SIG-M5 (cell line): Measurements from ENCODE around the gene FAM72B.
A peak's percentile ranks its signal among the peaks of the same experiment; 100 is the strongest.
"Not testable (repeated sequence)": the region's sequence is repeated elsewhere in the genome, so short reads cannot be mapped to it uniquely, and the experiment has no call there.

Experiments
- DNase-seq: peaks from one replicate; lab custom pipeline; 2025; lab: John Stamatoyannopoulos, UW

Gene FAM72B

GRCh38 chr1:121184290-121185127, at the start of gene FAM72B, which contains the start of gene SRGAP2C:
FAM72B (minus strand) TSS chr1:121184340; CDS start chr1:121183489, 851 bp downstream.
SRGAP2C (plus strand) TSS chr1:121184975; CDS start chr1:121187447, 2,472 bp downstream.
- DNase-seq: peak; percentile 96

DNA sequence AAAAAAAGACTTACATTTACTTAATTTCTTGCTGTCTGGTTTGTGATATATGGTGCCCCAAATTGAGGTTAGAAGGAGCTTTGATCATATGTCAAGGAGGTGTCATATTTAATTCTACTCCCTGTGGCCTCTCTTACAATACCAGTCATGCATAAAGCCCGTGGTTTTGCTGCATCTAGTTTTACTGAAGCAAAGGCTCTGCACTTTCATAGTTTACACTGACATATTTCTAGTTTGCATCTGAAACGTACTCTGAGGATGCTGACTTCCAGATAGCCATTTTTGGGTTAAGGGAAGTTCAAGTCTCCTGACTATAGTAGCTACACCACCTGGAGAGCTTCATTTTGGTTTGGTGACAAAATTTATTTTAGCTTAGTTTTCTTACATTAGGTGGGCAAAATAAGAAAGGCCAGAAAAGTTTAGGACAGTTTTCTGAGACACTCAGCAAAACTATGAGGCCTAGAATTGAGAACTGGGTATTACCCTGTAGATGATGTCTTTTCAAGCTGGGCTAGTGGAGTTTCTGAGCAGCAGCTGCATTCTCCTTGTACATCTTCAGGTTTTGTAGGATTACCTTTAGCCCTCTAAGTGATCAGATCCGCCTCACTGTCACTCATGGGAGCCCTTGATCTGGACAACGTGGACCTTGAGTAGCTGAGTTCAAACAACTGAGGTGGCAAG, 48.4 kb upstream of the FAM72B start:
- not testable (repeated sequence) for DNase-seq

DNA sequence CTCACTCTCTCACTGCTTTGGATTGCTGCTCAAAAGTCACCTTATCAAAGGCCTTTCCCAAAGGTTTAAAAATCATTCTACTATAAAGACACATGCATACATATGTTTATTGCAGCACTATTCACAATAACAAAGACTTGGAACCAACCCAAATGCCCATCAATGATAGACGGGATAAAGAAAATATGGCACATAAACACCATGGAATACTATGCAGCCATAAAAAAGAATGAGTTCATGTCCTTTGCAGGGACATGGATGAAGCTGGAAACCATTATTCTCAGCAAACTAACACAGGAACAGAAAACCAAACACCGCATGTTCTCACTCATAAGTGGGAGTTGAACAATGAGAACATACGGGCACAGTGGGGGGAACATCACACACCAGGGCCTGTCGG, 46.5 kb upstream of the FAM72B start:
- DNase-seq: not testable (repeated sequence)

- not testable (repeated sequence) for DNase-seq
Measured at GRCh38 chr1:121227544-121228330, 43.6 kb upstream of the FAM72B start.

DNA sequence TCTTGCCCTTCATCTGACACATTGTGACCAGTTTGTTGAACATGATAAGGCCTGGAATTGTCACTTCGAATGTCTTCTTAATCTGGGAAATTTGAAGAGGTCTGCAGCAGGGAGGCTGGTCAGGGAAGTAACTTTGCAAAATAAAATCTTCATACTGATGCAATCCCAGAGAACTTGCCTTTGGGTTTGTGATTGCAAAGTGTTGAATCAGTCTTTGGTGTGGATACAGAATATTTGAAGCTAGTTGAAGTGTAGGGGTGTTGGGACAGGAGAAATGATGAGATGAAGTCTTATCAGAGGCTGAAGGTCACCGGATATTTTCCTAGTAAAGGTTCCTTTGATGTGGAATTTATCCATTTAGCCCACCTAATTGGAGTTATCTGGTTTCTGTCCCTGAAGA, 42.8 kb upstream of the FAM72B start:
- not testable (repeated sequence) for DNase-seq

GRCh38 chr1:121226295-121226904, 42.3 kb upstream of the FAM72B start:
- DNase-seq: not testable (repeated sequence)

DNA sequence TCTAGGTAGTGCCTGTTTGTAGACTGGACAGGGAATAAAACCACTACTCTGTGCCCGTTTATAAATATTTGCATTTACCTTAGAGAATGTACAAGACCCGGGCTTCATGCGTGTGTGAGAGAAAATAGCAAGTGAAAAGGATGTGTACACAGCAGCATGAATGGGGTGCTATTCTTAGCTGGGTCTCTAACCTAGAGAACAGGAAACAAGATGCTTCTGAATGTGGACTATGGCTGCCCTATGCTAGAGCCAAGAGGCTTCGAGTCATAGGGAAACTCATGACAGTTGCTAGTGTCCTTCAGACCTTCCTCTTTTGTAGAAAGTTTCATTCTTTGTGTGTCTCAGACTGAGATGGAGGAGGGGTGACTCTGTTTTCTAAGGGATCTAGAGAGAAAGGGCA, 40.6 kb upstream of the FAM72B start:
- DNase-seq: not testable (repeated sequence)

DNA sequence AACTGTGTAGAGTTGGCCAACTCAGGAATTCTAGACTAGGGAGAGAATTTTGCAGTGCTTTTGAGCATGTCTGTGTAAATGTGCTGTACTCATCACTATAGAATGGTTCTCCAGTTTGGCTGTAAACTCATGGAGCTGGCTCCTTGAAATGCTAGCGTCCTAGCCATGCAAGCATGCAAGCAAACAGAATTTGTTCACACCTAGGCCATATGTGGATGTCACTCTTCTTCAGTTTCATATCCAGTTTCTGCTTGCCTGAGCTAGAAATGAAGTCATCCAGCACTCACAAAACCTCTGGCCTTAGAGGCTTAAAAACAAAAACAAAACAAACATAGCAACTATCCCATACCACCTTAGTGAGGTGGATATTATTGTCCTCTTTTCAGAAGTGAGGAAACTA, 37.6 kb upstream of the FAM72B start:
- not testable (repeated sequence) for DNase-seq

- DNase-seq: not testable (repeated sequence)
Measured at GRCh38 chr1:121216676-121217075, 32.5 kb upstream of the FAM72B start.

- not testable (repeated sequence) for DNase-seq
Measured at GRCh38 chr1:121215699-121216417, 31.7 kb upstream of the FAM72B start.

- not testable (repeated sequence) for DNase-seq
Measured at GRCh38 chr1:121214544-121215156, 30.5 kb upstream of the FAM72B start.

- not testable (repeated sequence) for DNase-seq
Measured at GRCh38 chr1:121213491-121213890, 29.4 kb upstream of the FAM72B start.

DNA sequence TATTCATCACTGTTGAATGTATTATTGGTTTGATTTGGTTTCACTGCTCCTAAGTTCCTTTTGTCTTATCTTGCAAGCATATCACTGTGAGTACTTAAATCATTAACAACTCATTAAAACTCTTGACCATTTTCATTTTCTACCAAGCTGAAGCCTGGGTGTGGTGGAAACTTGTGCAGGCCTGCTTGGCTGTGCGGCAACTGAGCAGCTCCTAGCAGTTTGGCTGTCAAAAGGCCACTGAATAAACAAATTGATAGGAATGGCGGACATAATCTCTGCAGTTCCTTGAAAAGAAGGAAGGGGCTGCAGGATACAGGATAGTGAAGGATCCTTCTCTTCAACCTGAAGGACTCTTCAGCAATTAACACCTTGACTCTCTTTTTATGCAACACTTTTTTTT, 26.6 kb upstream of the FAM72B start:
- DNase-seq: not testable (repeated sequence)

GRCh38 chr1:121208375-121208774, 24.2 kb upstream of the FAM72B start:
- DNase-seq: not testable (repeated sequence)

DNA sequence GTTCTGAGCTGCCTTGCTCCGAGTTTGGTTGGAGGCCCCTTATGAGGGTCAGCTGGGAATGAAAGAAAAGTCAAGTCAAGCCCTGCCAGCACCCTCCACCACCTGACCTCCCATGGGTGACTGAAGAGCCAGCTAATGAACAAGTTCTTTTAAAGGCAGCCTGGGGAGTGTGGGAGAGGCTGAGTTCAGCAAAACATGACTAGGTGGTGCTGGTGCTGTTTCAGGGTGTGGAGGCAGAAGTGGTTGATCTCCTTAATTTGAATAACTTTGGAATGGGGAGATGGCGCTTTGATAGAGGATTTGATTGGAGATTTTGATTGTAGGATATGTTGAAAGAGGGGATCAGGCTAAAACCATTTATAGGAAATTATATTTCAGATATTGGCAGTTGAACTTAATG, 23.2 kb upstream of the FAM72B start:
- DNase-seq: not testable (repeated sequence)

DNA sequence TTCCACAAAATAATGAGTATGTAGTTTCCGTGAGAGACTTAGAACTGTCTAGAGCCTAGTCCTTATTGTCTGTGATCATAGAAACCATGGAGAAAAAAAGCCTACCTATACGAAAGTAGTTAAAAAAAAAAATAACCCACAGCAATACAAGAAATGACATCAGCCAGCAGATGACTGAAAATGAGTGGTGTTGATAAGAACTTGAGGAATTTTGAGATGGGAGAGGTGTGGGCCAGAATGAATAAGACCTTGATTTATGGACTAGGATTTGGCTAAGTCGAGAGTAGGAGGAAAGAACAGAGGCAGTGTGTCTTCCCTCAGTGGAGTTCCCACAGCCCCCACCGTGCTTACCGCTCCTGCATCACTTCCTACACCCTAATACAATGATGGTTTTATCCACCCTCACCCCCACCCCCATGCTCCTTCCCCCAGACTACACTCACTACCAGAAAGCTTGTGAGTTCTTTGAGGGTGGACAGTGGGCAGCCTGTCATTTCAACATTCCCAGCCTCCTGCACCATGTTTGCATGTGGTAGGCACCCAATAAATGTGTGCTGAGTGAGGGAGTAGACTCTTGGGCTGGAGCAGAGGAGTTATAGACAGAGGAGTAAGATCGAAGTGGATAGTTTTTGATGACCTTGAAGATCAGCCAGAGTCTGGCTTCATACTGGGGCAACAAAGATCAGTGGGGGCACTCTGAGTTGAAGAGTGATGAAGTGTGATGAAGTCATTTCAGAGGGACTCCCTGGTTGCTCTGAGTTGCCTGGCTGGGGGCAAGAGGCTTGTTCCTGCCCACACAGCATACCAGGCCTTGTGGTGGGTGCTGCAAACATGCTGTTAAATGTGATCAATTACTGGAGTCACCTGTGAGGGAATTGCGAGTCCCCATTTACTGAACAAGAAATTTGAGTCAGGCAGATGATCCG, 21.9 kb upstream of the FAM72B start:
- DNase-seq: not testable (repeated sequence)

DNA sequence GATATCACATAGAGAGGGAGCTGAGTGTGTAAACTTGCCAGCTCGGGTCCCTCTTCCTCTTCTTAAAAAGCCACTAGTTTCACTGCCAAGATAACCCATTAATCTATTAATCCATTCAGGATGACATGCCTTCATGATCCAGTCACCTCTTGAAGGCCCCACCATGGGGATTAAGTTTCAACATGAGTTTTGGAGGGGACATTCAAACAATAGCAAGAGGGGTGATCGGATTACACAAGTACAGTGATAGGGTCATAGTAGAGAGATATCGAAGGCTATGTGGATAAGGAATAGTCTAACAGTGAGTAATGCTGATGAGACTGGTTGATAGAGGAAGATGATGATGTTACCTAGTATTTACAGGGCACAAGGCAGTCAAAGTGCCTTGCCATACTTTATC, 18.8 kb upstream of the FAM72B start:
- not testable (repeated sequence) for DNase-seq

- not testable (repeated sequence) for DNase-seq
Measured at GRCh38 chr1:121200985-121201981, 17.1 kb upstream of the FAM72B start.
